GM20000 (cell line): ENCODE results near the gene SLC13A5.
"Not testable (repeated sequence)": the region's sequence is repeated elsewhere in the genome, so short reads cannot be mapped to it uniquely, and the experiment has no call there.

Experiments
- DNase-seq: peaks from one replicate; pipeline ENCODE4 v3.0.0; 2012; ENCODE audit warnings: low spot score
- CTCF ChIP-seq: IDR thresholded peaks from 2 replicates; pipeline ENCODE4 v1.5.1; 2012; ENCODE audit warnings: mild to moderate bottlenecking, control low read depth; ENCODE audit errors: extremely low read depth, missing control alignments

The SLC13A5 gene

GRCh38 chr17:6701719-6702118, 11.4 kb downstream of the SLC13A5 start:
- peak; percentile 22 for TF ChIP-seq CTCF
- DNase-seq: peak; percentile 73

GRCh38 chr17:6700948-6701307, 12.2 kb downstream of the SLC13A5 start:
- no peak for TF ChIP-seq CTCF
- DNase-seq: no peak

GRCh38 chr17:6699997-6700947, 12.9 kb downstream of the SLC13A5 start:
- TF ChIP-seq CTCF: no peak
- no peak for DNase-seq

- no peak for TF ChIP-seq CTCF
- DNase-seq: no peak
Measured at GRCh38 chr17:6698004-6698403, 15.2 kb downstream of the SLC13A5 start.

GRCh38 chr17:6696906-6697305, 16.3 kb downstream of the SLC13A5 start:
- DNase-seq: no peak
- TF ChIP-seq CTCF: no peak

- no peak for TF ChIP-seq CTCF
- no peak for DNase-seq
Measured at GRCh38 chr17:6695565-6695964, 17.6 kb downstream of the SLC13A5 start.

GRCh38 chr17:6695051-6695450, 18.1 kb downstream of the SLC13A5 start:
- DNase-seq: no peak
- TF ChIP-seq CTCF: no peak

- not testable (repeated sequence) for DNase-seq
Measured at GRCh38 chr17:6691958-6692357, 21.2 kb downstream of the SLC13A5 start.
